LHCN-M2 (cell line): ENCODE results near the gene IL22RA1. TPM values are rescaled to one million over a fixed set of nuclear protein-coding genes. Genes with fewer than 3 reads are reported as not detected.

Experiments
- DNase-seq: peaks from one replicate; pipeline ENCODE4 v3.0.0-alpha.2; 2012; ENCODE audit warnings: low read depth
- polyA plus RNA-seq: library from polyadenylated mRNA; unstranded; fragments of >200 nt; gene quantifications from one replicate; pipeline ENCODE4 v1.2.1, GENCODE V29; 2012; ENCODE audit warnings: missing spikeins
- total RNA-seq: library from RNA; depleted of rRNA; stranded (reverse); fragments of >200 nt; gene quantifications from 2 replicates; pipeline ENCODE4 v1.2.3, GENCODE V29; 2014; rRNA removed

The IL22RA1 gene
- total RNA-seq = not detected in 2 replicates
- polyA plus RNA-seq = 0.05 TPM

GRCh38 chr1:24142546-24143534, at the start of gene IL22RA1:
Gene IL22RA1 (minus strand): TSS chr1:24143140. CDS start chr1:24143082, 58 bp downstream.
- no peak for DNase-seq

GRCh38 chr1:24191860-24192259, 48.9 kb upstream of the IL22RA1 start:
- DNase-seq = peak; percentile 58

- DNase-seq = peak; percentile 80
These were observed 48.1 kb upstream of the IL22RA1 start for GRCh38 chr1:24190983-24191461.

GRCh38 chr1:24189528-24189927, 46.6 kb upstream of the IL22RA1 start:
- no peak for DNase-seq

- DNase-seq = no peak
These were observed 44.3 kb upstream of the IL22RA1 start, which contains the start of gene IFNLR1 for GRCh38 chr1:24186993-24187790. Gene IFNLR1 (minus strand): TSS chr1:24187289. CDS start chr1:24187248, 41 bp downstream.

- no peak for DNase-seq
These were observed 43.7 kb upstream of the IL22RA1 start for GRCh38 chr1:24186711-24186992.

- no peak for DNase-seq
These were observed 43.2 kb upstream of the IL22RA1 start for GRCh38 chr1:24186031-24186710.

- DNase-seq = no peak
These were observed 42.1 kb upstream of the IL22RA1 start for GRCh38 chr1:24185076-24185475.

- no peak for DNase-seq
These were observed 39.1 kb upstream of the IL22RA1 start for GRCh38 chr1:24182061-24182460.

- no peak for DNase-seq
These were observed 38.7 kb upstream of the IL22RA1 start for GRCh38 chr1:24181619-24182018.

- no peak for DNase-seq
These were observed 37.7 kb upstream of the IL22RA1 start for GRCh38 chr1:24180676-24181075.

GRCh38 chr1:24179251-24179840, 36.4 kb upstream of the IL22RA1 start:
- no peak for DNase-seq

- no peak for DNase-seq
These were observed 35.5 kb upstream of the IL22RA1 start for GRCh38 chr1:24178407-24178806.

GRCh38 chr1:24177161-24177560, 34.2 kb upstream of the IL22RA1 start:
- no peak for DNase-seq

GRCh38 chr1:24175033-24175755, 32.3 kb upstream of the IL22RA1 start:
- DNase-seq = no peak

GRCh38 chr1:24173638-24174575, 31.0 kb upstream of the IL22RA1 start:
- DNase-seq = no peak

- DNase-seq = no peak
These were observed 29.7 kb upstream of the IL22RA1 start for GRCh38 chr1:24172598-24172997.

- DNase-seq = no peak
These were observed 26.3 kb upstream of the IL22RA1 start for GRCh38 chr1:24169286-24169685.

GRCh38 chr1:24168245-24168644, 25.3 kb upstream of the IL22RA1 start:
- no peak for DNase-seq
